ENCODE data around the gene GLG1. TPM values are rescaled to one million over a fixed set of nuclear protein-coding genes. Genes with fewer than 3 reads are reported as not detected.
A peak's percentile ranks its signal among the peaks of the same experiment; 100 is the strongest.
"Not testable (repeated sequence)": the region's sequence is repeated elsewhere in the genome, so short reads cannot be mapped to it uniquely, and the experiment has no call there.

Gene GLG1
- total and polyA plus RNA-seq, 12 donors: 25.7 to 136 (median 103) TPM

DNA sequence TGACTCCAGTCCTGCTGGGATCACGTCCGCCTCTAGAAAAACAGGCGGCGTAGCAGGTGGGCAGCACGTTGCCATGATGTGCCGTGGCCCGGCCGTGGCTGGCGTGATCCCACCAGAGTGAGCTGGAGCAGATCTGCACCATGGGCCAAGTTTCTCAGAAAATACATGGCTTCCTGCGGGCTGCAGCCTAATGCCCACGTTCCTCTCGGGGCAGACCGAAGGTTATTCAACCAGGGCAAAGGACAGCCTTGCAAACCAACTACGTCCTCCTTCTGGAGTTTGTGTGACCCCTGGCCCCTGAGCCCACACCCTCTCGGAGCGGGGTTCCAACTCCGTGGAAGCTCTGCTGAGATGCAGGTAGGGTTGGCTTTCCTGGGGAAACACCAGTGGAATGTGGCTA, 184.8 kb downstream of the GLG1 start:
- H3K27me3 ChIP-seq; H3K4me3 ChIP-seq; H3K4me1 ChIP-seq; H3K27ac ChIP-seq; H3K9me3 ChIP-seq; H3K36me3 ChIP-seq; intact Hi-C loops (cut with DNase I); DNase-seq; ATAC-seq: not testable (repeated sequence)
- 92 to 98% methylated on average over 5 to 6 of the region's 17 CpGs for WGBS, 2 donors

DNA sequence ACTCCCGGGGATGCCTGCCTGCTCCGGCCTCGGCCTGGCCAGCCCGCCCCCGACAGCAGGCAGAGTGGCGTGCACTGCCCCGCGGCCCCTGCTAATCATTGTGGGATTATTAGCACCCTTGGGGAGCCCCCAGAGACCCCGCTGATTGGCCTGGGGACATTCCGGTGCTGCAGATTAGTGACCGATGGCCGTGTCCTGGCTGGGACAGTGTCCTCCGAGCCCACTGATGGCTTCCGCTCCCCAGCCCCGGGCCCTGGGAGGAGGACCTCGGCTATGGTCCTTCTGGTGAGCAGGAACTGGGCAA, 185.5 kb downstream of the GLG1 start:
- intact Hi-C loops (cut with DNase I); ATAC-seq; H3K27ac ChIP-seq; H3K36me3 ChIP-seq; H3K4me1 ChIP-seq; H3K9me3 ChIP-seq; H3K4me3 ChIP-seq; DNase-seq; H3K27me3 ChIP-seq: not testable (repeated sequence)
- 68 to 86% methylated on average over 7 to 9 of the region's 16 CpGs for WGBS, 2 donors

DNA sequence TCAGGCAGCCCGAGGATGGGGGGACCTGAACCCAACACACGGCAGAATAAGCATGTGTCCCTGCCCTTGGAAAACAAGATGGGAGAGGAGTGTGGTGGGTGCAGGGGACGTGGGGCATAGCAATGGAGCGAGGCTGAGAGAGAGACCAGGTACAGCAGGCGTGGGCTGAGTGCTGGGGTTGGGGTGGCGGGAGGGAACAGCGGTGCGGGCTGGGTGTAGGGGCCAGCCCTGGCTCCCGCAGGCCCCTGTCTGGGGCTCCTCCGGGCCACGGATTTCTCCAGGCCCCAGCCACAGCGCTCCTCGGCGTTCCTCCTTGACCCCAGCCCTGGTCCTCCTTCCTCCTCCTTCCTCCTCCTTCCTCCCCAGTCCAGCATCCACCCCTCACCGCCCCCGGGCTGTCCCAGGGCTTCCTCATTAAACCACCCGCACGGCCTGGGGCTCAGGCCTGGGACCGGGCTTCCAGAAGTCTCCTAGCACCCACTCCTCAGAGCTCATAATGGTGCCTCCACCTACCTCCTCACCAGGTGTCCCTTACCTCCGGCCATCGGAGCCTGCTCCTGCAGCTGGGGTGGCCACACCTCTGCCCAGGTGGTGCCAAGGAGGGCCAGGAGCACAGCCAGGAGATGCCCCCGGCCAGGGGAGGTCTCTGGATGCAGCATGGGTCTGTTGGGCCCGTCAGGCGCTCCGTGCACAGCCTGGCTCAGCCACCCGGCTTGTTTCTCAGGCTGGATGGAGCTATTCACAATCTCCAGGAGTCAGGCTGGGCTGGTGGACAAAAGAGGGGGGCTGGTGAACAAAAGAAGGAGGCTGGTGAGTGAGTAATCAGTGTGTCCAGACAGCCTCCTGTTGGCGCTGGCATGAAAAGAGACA, 186.1 kb downstream of the GLG1 start, which contains the start of gene CLEC18B:
Gene CLEC18B, minus strand, starts transcription at position 867 of the 870 bp plus-strand sequence. Its CDS starts 208 bp downstream, at position 659.
- H3K4me1 ChIP-seq; H3K27ac ChIP-seq; H3K36me3 ChIP-seq; DNase-seq; H3K4me3 ChIP-seq; H3K27me3 ChIP-seq; intact Hi-C loops (cut with DNase I); H3K9me3 ChIP-seq: not testable (repeated sequence)
- ATAC-seq: peak in 2 of 8 donors; percentile 6 to 11
- WGBS, 2 donors: 49 to 72% methylated on average over 4 to 8 of the region's 27 CpGs

DNA sequence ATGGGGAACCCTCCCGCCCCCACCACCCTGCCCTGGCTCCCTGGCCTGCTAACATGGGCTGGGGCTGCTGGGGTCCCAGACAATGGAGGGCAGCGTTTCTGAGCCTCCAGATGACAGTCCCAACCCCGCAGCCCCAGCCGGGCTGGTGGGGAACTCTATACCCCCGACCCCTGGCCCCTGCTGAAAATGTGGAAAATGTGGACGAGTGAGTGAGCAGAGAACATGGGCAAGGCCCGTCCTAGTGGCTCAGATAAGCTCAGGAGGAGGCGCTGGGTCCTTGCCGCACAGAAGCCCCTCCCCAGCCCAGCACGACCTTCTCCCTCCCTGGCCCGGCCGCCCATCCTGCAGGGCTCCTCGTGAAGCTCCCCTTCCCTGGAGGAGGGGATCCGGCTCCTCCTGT, 187.1 kb downstream of the GLG1 start:
- H3K4me3 ChIP-seq; H3K27me3 ChIP-seq; H3K4me1 ChIP-seq; H3K36me3 ChIP-seq; H3K9me3 ChIP-seq; H3K27ac ChIP-seq; intact Hi-C loops (cut with DNase I); DNase-seq: not testable (repeated sequence)
- ATAC-seq: peak in 3 of 8 donors; percentile 7 to 12 (median 9)
- WGBS, 2 donors: 68 to 72% methylated on average over 8 of the region's 14 CpGs

DNA sequence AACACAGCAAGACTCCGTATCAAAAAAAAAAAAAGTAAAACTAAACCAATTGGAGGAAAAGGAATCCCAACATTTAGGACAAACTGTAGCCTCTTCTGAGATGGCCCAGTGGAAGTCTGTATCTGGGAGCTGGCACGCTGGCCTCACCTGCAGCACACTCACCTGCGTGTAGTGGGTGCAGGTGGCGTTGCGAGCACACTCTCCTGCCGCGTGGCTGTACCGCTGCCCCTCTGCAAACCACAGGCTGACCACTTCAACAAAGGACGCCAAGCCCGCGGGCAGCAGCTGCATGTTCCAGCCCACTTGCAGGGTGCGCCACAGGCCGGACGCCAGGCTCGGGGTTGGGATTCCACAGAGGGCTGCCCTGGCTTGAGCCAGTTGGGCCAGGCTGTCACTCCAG, 189.0 kb downstream of the GLG1 start:
- H3K4me1 ChIP-seq; H3K9me3 ChIP-seq; H3K27ac ChIP-seq; H3K27me3 ChIP-seq; ATAC-seq; intact Hi-C loops (cut with DNase I); H3K4me3 ChIP-seq; DNase-seq; H3K36me3 ChIP-seq: not testable (repeated sequence)
- WGBS, 2 donors: 96 to 100% methylated on average over 2 to 12 of the region's 15 CpGs

DNA sequence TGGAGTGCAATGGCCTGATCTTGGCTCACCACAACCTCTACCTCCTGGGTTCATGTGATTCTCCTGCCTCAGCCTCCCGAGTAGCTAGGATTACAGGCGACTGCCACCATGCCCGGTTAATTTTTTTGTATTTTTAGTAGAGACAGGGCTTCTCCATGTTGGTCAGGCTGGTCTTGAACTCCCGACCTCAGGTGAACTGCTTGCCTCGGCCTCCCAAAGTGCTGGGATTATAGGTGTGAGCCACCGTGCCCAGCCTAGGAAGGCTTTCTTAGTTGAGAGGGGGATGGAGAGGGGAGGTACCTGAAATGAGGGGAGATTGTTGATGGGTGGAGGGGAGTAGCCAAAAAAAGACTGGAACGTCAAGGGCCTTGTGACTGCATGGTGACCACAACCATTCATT, 193.0 kb downstream of the GLG1 start:
- H3K27ac ChIP-seq; H3K36me3 ChIP-seq; H3K27me3 ChIP-seq; H3K4me3 ChIP-seq; DNase-seq; ATAC-seq; H3K9me3 ChIP-seq; H3K4me1 ChIP-seq; intact Hi-C loops (cut with DNase I): not testable (repeated sequence)
- WGBS, 2 donors: 78 to 87% methylated on average over 7 of the region's 7 CpGs

DNA sequence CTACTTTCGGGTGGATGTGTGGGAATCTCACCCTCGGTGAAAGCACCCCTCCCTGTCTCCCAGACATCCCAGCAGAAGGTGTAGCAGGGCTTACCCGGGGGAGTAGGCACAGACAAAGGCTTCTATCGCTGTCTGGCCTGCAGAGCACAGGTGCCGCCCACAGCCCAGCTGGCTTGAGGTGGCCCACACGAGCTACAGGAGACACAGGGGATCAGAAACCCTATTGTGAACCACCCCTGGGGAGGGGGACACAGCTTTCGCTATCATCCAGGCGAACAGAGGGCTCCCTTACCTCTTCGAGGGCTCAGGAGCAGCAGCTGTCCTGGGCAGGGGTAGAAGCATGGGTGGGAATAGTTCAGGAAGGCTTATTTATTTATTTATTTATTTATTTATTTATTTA, 193.4 kb downstream of the GLG1 start:
- WGBS, 2 donors: 83 to 84% methylated on average over 8 to 9 of the region's 9 CpGs
- H3K27ac ChIP-seq; H3K4me1 ChIP-seq; H3K9me3 ChIP-seq; H3K36me3 ChIP-seq; ATAC-seq; intact Hi-C loops (cut with DNase I); H3K4me3 ChIP-seq; DNase-seq; H3K27me3 ChIP-seq: not testable (repeated sequence)

DNA sequence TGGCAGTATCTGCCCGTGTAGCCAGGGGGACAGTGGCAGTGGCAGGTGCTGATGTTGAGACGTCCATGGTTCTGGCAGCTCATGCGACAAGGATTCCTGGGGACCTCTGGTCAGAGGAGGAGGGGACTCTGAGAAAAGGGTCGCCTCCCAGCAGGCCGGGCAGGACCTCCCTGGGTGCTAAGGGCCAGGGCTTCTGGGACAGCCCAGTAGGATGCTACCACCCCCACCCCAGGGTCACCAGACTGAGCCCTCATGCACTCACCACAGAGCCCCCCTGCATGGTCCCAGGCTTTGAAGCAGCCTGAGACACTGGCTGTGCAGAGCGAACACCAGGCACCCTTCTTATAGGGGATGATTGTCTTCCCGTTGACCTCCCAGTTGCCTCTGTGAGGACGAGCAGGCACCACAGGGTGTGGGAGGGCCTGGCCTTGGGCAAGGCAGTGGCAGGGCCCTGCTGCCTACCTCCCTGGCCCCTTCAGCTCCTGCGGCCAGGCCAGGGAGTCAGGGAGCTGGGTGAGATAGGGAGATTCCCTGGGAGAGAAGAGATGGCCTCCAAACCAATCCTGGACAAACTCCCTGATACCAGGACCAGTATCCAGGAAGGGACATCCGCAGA, 194.0 kb downstream of the GLG1 start:
- H3K27me3 ChIP-seq; DNase-seq; H3K36me3 ChIP-seq; H3K27ac ChIP-seq; intact Hi-C loops (cut with DNase I); H3K4me3 ChIP-seq; H3K4me1 ChIP-seq; H3K9me3 ChIP-seq: not testable (repeated sequence)
- 78 to 80% methylated on average over 6 to 8 of the region's 10 CpGs for WGBS, 2 donors
- peak in 1 of 8 donors; percentile 5 for ATAC-seq

DNA sequence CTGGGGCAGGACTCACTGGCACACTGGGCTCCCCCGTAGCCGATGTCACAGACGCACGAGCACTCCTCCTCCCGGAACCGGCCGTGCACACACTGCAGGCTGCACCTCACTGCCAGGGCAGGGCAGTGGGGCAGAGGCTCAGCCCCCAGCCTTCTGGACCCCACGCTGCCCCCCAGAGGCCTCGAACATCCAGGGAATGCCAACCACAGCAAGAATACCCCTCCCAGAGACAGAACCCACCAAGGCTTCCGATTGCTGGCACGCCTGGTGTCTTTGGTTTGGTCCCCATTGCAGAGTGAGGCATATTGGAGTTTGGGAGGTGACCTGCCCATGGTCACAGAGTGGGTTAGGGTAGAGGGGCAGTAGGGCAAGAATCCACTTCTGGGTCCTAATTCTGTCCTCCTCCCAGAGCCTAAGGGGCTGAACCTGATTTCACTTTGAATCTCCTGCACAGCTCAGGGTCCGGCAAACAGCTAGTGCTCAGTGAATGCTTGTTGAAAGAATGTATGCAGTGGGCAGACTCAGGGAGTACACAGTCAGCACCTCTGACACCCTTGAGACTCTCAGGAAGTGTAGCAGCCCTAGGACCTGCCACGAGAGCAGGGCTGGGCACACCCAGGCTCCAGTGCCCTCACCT, 194.7 kb downstream of the GLG1 start:
- H3K27ac ChIP-seq; H3K4me1 ChIP-seq; H3K9me3 ChIP-seq; H3K27me3 ChIP-seq; H3K4me3 ChIP-seq; intact Hi-C loops (cut with DNase I); ATAC-seq; H3K36me3 ChIP-seq; DNase-seq: not testable (repeated sequence)
- WGBS, 2 donors: 68 to 72% methylated on average over 5 of the region's 13 CpGs

DNA sequence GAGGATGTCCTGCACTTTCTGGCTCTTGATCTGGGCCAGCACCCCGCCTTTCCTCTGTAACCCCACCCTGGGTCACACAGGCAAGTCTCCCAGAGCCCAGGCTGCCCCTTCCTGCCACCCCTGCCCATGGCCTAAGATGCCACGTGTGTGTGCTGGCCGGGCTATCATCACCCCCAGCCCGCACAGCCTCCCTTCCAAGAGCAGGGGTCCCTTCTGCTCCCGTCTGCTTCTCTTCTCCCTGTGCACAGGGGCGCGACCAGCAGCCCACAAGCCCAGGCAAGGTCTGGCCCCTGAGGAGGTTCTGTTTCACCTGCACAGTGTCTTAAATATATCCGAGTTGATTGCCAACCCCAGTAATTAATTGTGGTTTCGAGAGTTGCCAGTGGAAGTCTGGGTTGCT, 195.9 kb downstream of the GLG1 start:
- H3K27ac ChIP-seq; H3K27me3 ChIP-seq; H3K36me3 ChIP-seq; intact Hi-C loops (cut with DNase I); ATAC-seq; H3K4me3 ChIP-seq; H3K9me3 ChIP-seq; DNase-seq; H3K4me1 ChIP-seq: not testable (repeated sequence)
- 92 to 95% methylated on average over 8 to 9 of the region's 9 CpGs for WGBS, 2 donors

Data from heart right ventricle (tissue), 16 donors.